Esophagus muscularis mucosa (tissue), 4 donors: Measurements from ENCODE around the gene GRID1. TPM values are rescaled to one million over a fixed set of nuclear protein-coding genes. Genes with fewer than 3 reads are reported as not detected.
"Not testable (repeated sequence)": the region's sequence is repeated elsewhere in the genome, so short reads cannot be mapped to it uniquely, and the experiment has no call there.

Experiments used
- DNase-seq: peaks from one replicate; pipeline ENCODE4 v3.0.0-alpha.2; 2017; ENCODE audit errors: extremely low spot score
- H3K27ac ChIP-seq, 4 donors: fragments of 200-600 bp; sonication (generic); replicated peaks in 1 of 4; 1 replicate in 3 of 4; 2 replicates in 1 of 4; pipeline ENCODE4 v1.5.1; 2016 to 2019; ENCODE audit warnings: mild to moderate bottlenecking in 1 of 4
- H3K27me3 ChIP-seq, 4 donors: fragments of 200-600 bp; sonication (generic); one replicate each; pipeline versions ENCODE4 v1.5.1 to v1.6.0; 2016 to 2019
- H3K36me3 ChIP-seq, 4 donors: fragments of 200-600 bp; sonication (generic); one replicate each; pipeline ENCODE4 v1.5.1; 2016 to 2019
- H3K4me1 ChIP-seq, 4 donors: fragments of 200-600 bp; sonication (generic); one replicate each; pipeline ENCODE4 v1.5.1; 2016 to 2019
- H3K4me3 ChIP-seq, 4 donors: fragments of 200-600 bp; sonication (generic); 1 replicate in 2 of 4; 2 replicates in 2 of 4; pipeline ENCODE4 v1.5.1; 2016 to 2019; ENCODE audit warnings: mild to moderate bottlenecking in 4 of 4, moderate library complexity in 1 of 4
- H3K9me3 ChIP-seq, 4 donors: fragments of 200-600 bp; sonication (generic); 1 replicate in 3 of 4; 2 replicates in 1 of 4; pipeline ENCODE4 v1.5.1; 2016 to 2019
- CTCF ChIP-seq, 3 experiments: fragments of 200-600 bp in 2 of 3; fragments of 450-650 bp in 1 of 3; sonication (generic) in 2 of 3; IDR thresholded peaks; one replicate each; pipeline ENCODE4 v1.5.1; 2017 to 2019; ENCODE audit warnings: antibody characterized with exemption in 3 of 3, mild to moderate bottlenecking in 2 of 3, moderate library complexity in 1 of 3
- EP300 ChIP-seq: sonication (generic); formaldehyde crosslinking; IDR thresholded peaks from one replicate; pipeline ENCODE4 v1.6.1; 2017; ENCODE audit warnings: antibody characterized with exemption
- POLR2A ChIP-seq: fragments of 450-650 bp; IDR thresholded peaks from one replicate; pipeline ENCODE4 v1.6.1; 2017; ENCODE audit warnings: antibody characterized with exemption, moderate library complexity, mild to moderate bottlenecking, low read depth
- POLR2AphosphoS5 ChIP-seq, 2 donors: sonication (generic); formaldehyde crosslinking; IDR thresholded peaks; one replicate each; pipeline ENCODE4 v1.6.1; 2017; ENCODE audit warnings: antibody characterized with exemption in 2 of 2
- WGBS: methylation state at CpG from one replicate; pipeline ENCODE4 v1.1.5; 2018; 5-methylcytosine and 5-hydroxymethylcytosine counted together
- intact Hi-C: fragments of 100-400 bp; cut with DNase I; formaldehyde crosslinking; loops from one replicate; pipeline ENCODE4 v1.15.1; 2023
- total RNA-seq, 4 donors: library from RNA; depleted of rRNA; stranded (reverse); fragments of >200 nt; gene quantifications; one replicate each; pipeline versions ENCODE4 v1.1.0 to v1.2.1, GENCODE V29; 2016

Gene GRID1
- total RNA-seq, 4 donors from 2014 or later: under 0.01 to 1.3 (median 1.1) TPM

- 75% methylated on average over 6 of the region's 6 CpGs for whole genome bisulfite sequencing
- Histone ChIP-seq H3K4me1 (no peaks in the 10 kb centered on the region), H3K27ac (no peak overlapping the region), H3K27me3 (peaks cover 0 to 8% (median 0%) of the 10 kb centered on the region in 4 donors), H3K9me3 (no peaks in the 10 kb centered on the region), H3K4me3 (no peak overlapping the region), H3K36me3 (no peaks in the 10 kb centered on the region)
- TF ChIP-seq POLR2AphosphoS5 (IDR thresholded peaks at IDR 0.05) (no peak), POLR2A (no peak), CTCF (IDR thresholded peaks at IDR 0.05) (no peak), EP300 (no peak)
- intact Hi-C loops: no loop called here
- DNase-seq: no peak
Measured at GRCh38 chr10:86110156-86110786, 256.3 kb downstream of the GRID1 start.

GRCh38 chr10:86109421-86109820 is 257.2 kb downstream of the GRID1 start:
- no peak overlapping the region for H3K27ac ChIP-seq
- H3K4me1 ChIP-seq: no peaks in the 10 kb centered on the region
- TF ChIP-seq POLR2A: no peak
- TF ChIP-seq EP300: no peak
- TF ChIP-seq POLR2AphosphoS5 (IDR thresholded peaks at IDR 0.05): no peak
- no peak for TF ChIP-seq CTCF (IDR thresholded peaks at IDR 0.05)

GRCh38 chr10:86108696-86109095 is 257.9 kb downstream of the GRID1 start:
- Histone ChIP-seq H3K36me3 (no peaks in the 10 kb centered on the region), H3K27ac (no peak overlapping the region), H3K9me3 (no peaks in the 10 kb centered on the region), H3K4me1 (no peaks in the 10 kb centered on the region), H3K4me3 (no peak overlapping the region), H3K27me3 (no peaks in the 10 kb centered on the region)
- intact Hi-C loops: no loop called here
- WGBS: 89% methylated on average over 7 of the region's 7 CpGs
- no peak for TF ChIP-seq CTCF (IDR thresholded peaks at IDR 0.05)
- no peak for TF ChIP-seq POLR2A
- no peak for TF ChIP-seq EP300
- TF ChIP-seq POLR2AphosphoS5 (IDR thresholded peaks at IDR 0.05): no peak
- no peak for DNase-seq

More at GRCh38 chr10:86109421-86109820, 257.2 kb downstream of the GRID1 start:
- peaks cover 0 to 7% (median 0%) of the 10 kb centered on the region in 4 donors for H3K27me3 ChIP-seq
- no peak overlapping the region for H3K4me3 ChIP-seq
- DNase-seq: no peak
- no peaks in the 10 kb centered on the region for H3K36me3 ChIP-seq
- no CpG with 5 or more reads among the region's 1 CpG for WGBS
- no peaks in the 10 kb centered on the region for H3K9me3 ChIP-seq
- intact Hi-C loops: no loop called here

GRCh38 chr10:86107611-86108310 is 258.8 kb downstream of the GRID1 start:
- intact Hi-C loops, H3K27me3 ChIP-seq, H3K27ac ChIP-seq, H3K36me3 ChIP-seq, H3K9me3 ChIP-seq, H3K4me3 ChIP-seq, DNase-seq, H3K4me1 ChIP-seq: not testable (repeated sequence)
- WGBS: 73% methylated on average over 16 of the region's 16 CpGs

- DNase-seq: no peak
- no peaks in the 10 kb centered on the region for H3K36me3 ChIP-seq
- no peaks in the 10 kb centered on the region for H3K4me1 ChIP-seq
- intact Hi-C loops: no loop called here
- TF ChIP-seq POLR2AphosphoS5 (IDR thresholded peaks at IDR 0.05): no peak
- TF ChIP-seq CTCF (IDR thresholded peaks at IDR 0.05): no peak
- TF ChIP-seq EP300: no peak
- no peak for TF ChIP-seq POLR2A
- no peaks in the 10 kb centered on the region for H3K9me3 ChIP-seq
- H3K4me3 ChIP-seq: no peak overlapping the region
- no peak overlapping the region for H3K27ac ChIP-seq
- H3K27me3 ChIP-seq: no peaks in the 10 kb centered on the region
- WGBS: 95% methylated on average over 6 of the region's 6 CpGs
Measured at GRCh38 chr10:86107131-86107530, 259.5 kb downstream of the GRID1 start.
